Measurements from ENCODE around the gene ETS2. TPM values are rescaled to one million over a fixed set of nuclear protein-coding genes. Genes with fewer than 3 reads are reported as not detected.
"Not testable (repeated sequence)": the region's sequence is repeated elsewhere in the genome, so short reads cannot be mapped to it uniquely, and the experiment has no call there.

The ETS2 gene
- total and polyA plus RNA-seq, 2 donors (not counting 1 experiment from before 2014, with no cell fraction given): 1.9 to 5.6 TPM

DNA sequence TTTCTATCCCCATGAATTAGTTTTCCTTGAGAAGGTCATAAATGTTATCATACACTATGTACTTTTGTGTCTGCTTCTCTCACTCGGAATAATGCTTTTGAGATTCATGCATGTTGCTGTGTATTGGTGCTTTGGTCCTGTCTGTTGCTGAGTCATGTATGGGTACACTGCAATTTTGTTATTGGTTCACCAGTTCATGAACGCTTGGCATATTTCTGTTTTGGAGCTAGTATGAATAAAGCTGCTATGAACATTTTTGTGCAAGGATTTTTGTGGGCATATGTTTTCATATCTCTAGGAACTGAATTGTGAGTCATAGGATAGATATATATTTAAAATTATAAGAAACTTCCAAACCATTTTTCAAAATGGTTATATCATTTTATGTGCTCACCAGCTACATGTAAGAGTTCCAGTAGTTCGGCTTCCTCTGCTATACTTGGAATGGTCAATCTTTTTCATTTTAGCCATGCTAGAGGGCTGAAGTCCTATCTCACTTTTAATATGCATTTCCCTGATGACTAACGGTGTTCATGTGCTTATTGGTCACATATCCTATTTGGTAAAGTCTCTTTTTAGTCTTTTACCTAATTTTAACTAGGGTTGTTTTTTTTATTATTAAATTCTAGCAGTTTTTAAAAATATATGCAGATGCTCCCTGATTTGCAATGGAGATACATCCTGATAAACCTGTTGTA lies 38.2 kb downstream of the ETS2 start:
- WGBS (ENCODE audit: insufficient coverage): no CpG with 5 or more reads among the region's 4 CpGs
- H3K4me1 Mint-ChIP-seq: peaks cover 4% of the 10 kb centered on the region
- Histone ChIP-seq H3K36me3 (replicated peaks in 1 of 2; ENCODE audit: control extremely low read depth in 1 of 2, control insufficient read depth in 1 of 2, extremely low read depth in 1 of 2, insufficient read depth in 2 of 2, low read length in 1 of 2) (no peaks in the 10 kb centered on the region), H3K4me2 (replicated peaks; ENCODE audit: low read depth, low read length, poor library complexity, severe bottlenecking) (no peak overlapping the region), H3K9ac (ENCODE audit: low read length) (no peak overlapping the region), H3K27ac (ENCODE audit: low read length in 2 of 2) (no peak overlapping the region), H3K9me3 (ENCODE audit: control extremely low read depth in 1 of 3, control insufficient read depth in 2 of 3, insufficient read depth in 1 of 3, low read length in 2 of 3) (peaks cover 0 to 3% (median 0%) of the 10 kb centered on the region in 3 donors), H2AFZ (ENCODE audit: insufficient read depth, low read depth, low read length, poor library complexity, severe bottlenecking) (no peak overlapping the region), H4K20me1 (ENCODE audit: control insufficient read depth, insufficient read depth, low read length, poor library complexity, severe bottlenecking) (no peaks in the 10 kb centered on the region), H3K4me1 (ENCODE audit: control insufficient read depth in 2 of 2, insufficient read depth in 2 of 2, low read length in 2 of 2) (no peaks in the 10 kb centered on the region), H3K27me3 (replicated peaks in 1 of 4; ENCODE audit: control extremely low read depth in 1 of 4, control insufficient read depth in 3 of 4, insufficient read depth in 4 of 4, low read length in 3 of 4) (peaks cover 0 to 4% (median 0%) of the 10 kb centered on the region in 4 experiments), H3K79me2 (ENCODE audit: control insufficient read depth, insufficient read depth, low read length) (no peaks in the 10 kb centered on the region), H3K4me3 (ENCODE audit: control extremely low read depth in 1 of 5, extremely low read depth in 1 of 5, insufficient read depth in 1 of 5, low read depth in 2 of 5, low read length in 4 of 5) (no peak overlapping the region)
- H3K27me3 Mint-ChIP-seq: peaks cover 28% of the 10 kb centered on the region
- H3K9me3 Mint-ChIP-seq (ENCODE audit: insufficient read depth): no peaks in the 10 kb centered on the region
- intact Hi-C loops (cut with micrococcal nuclease): no loop called here
- POLR2A ChIA-PET: no interaction called here
- TF ChIP-seq, protein P1, sequence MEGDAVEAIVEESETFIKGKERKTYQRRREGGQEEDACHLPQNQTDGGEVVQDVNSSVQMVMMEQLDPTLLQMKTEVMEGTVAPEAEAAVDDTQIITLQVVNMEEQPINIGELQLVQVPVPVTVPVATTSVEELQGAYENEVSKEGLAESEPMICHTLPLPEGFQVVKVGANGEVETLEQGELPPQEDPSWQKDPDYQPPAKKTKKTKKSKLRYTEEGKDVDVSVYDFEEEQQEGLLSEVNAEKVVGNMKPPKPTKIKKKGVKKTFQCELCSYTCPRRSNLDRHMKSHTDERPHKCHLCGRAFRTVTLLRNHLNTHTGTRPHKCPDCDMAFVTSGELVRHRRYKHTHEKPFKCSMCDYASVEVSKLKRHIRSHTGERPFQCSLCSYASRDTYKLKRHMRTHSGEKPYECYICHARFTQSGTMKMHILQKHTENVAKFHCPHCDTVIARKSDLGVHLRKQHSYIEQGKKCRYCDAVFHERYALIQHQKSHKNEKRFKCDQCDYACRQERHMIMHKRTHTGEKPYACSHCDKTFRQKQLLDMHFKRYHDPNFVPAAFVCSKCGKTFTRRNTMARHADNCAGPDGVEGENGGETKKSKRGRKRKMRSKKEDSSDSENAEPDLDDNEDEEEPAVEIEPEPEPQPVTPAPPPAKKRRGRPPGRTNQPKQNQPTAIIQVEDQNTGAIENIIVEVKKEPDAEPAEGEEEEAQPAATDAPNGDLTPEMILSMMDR (IDR thresholded peaks at IDR 0.05): no peak
- TF ChIP-seq EZH2 (IDR thresholded peaks at IDR 0.05; ENCODE audit: borderline replicate concordance, insufficient read depth, low read depth, low read length, poor library complexity, severe bottlenecking): no peak
- no peak overlapping the region for H3K4me3 Mint-ChIP-seq
- CTCF ChIA-PET: no interaction called here
- DNase-seq: no peak
- no peak overlapping the region for H3K27ac Mint-ChIP-seq
- ATAC-seq (ENCODE audit: low read depth): no peak

DNA sequence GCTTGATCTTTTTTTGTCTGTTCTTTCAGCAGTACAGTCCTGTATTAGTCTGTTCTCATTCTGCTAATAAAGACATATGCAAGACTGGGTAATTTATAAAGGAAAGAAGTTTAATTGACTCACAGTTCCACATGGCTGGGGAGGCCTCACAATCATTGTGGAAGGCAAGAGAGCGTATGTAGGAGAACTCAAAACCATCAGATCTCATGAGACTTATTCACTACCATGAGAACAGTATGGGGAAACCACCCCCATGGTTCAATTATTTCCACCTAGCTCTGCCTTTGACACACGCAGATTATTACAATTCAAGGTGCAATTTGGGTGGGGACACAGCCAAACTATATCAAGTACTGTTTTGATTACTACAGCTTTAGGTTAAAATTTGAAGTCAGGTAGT lies 39.6 kb downstream of the ETS2 start:
- H3K4me3 ChIP-seq (ENCODE audit: control extremely low read depth in 1 of 5, extremely low read depth in 1 of 5, insufficient read depth in 1 of 5, low read depth in 2 of 5, low read length in 4 of 5); H3K9me3 ChIP-seq (ENCODE audit: control extremely low read depth in 1 of 3, control insufficient read depth in 2 of 3, insufficient read depth in 1 of 3, low read length in 2 of 3); ATAC-seq (ENCODE audit: low read depth); H4K20me1 ChIP-seq (ENCODE audit: control insufficient read depth, insufficient read depth, low read length, poor library complexity, severe bottlenecking); intact Hi-C loops (cut with micrococcal nuclease); H3K9me3 Mint-ChIP-seq (ENCODE audit: insufficient read depth); CTCF ChIA-PET; H3K27ac ChIP-seq (ENCODE audit: low read length in 2 of 2); H3K4me2 ChIP-seq (replicated peaks; ENCODE audit: low read depth, low read length, poor library complexity, severe bottlenecking); H3K79me2 ChIP-seq (ENCODE audit: control insufficient read depth, insufficient read depth, low read length); POLR2A ChIA-PET; H3K27me3 ChIP-seq (replicated peaks in 1 of 4; ENCODE audit: control extremely low read depth in 1 of 4, control insufficient read depth in 3 of 4, insufficient read depth in 4 of 4, low read length in 3 of 4); H3K9ac ChIP-seq (ENCODE audit: low read length); H3K4me1 ChIP-seq (ENCODE audit: control insufficient read depth in 2 of 2, insufficient read depth in 2 of 2, low read length in 2 of 2); H3K27ac Mint-ChIP-seq; DNase-seq; H3K36me3 ChIP-seq (replicated peaks in 1 of 2; ENCODE audit: control extremely low read depth in 1 of 2, control insufficient read depth in 1 of 2, extremely low read depth in 1 of 2, insufficient read depth in 2 of 2, low read length in 1 of 2); H3K4me3 Mint-ChIP-seq; H3K4me1 Mint-ChIP-seq; H2AFZ ChIP-seq (ENCODE audit: insufficient read depth, low read depth, low read length, poor library complexity, severe bottlenecking): not testable (repeated sequence)
- H3K27me3 Mint-ChIP-seq: peaks cover 37% of the 10 kb centered on the region
- no CpG with 5 or more reads among the region's 2 CpGs for WGBS (ENCODE audit: insufficient coverage)
